Left cardiac atrium (tissue), 4 donors: ENCODE data around the gene FHAD1. TPM values are rescaled to one million over a fixed set of nuclear protein-coding genes. Genes with fewer than 3 reads are reported as not detected.
A peak's percentile ranks its signal among the peaks of the same experiment; 100 is the strongest.
"Not testable (repeated sequence)": the region's sequence is repeated elsewhere in the genome, so short reads cannot be mapped to it uniquely, and the experiment has no call there.

Experiments
- ATAC-seq, 2 donors: fragments of 200-7000 bp; cut with Tn5 transposase; one replicate each; pipeline ENCODE4 v1.9.1; 2020; ENCODE audit warnings: mild to moderate bottlenecking in 2 of 2, moderate library complexity in 2 of 2
- DNase-seq: peaks from one replicate; pipeline ENCODE4 v3.0.0-alpha.2; 2020
- intact Hi-C, 2 donors: fragments of 100-400 bp; cut with DNase I; formaldehyde crosslinking; loops; one replicate each; pipeline versions ENCODE4 v1.14.1 to v1.15.1; 2022 to 2023
- total RNA-seq, 2 donors: library from RNA; stranded (reverse); fragmentation: NEBNext Ultra II Directional; extraction: Animal tissue kit (Norgen Biotek cat#: 25700); gene quantifications; one replicate each; pipeline ENCODE4 v1.2.1, GENCODE V29; 2021
- donor health status: DM: no; HTN: yes; CAD: no.
- donor health status: DM: no; HTN: yes; CAD: no; lungs with severe emphysema.
- donor health status: DM: yes; HTN: yes; CAD: no.
- donor health status: Dilated cardiomyopathy.

FHAD1 gene
- total RNA-seq, 2 donors from 2014 or later = 0.47 TPM; not detected in 1

GRCh38 chr1:15290382-15290781 is 43.4 kb downstream of the FHAD1 start:
- intact Hi-C loops = no loop called here
- ATAC-seq = no peak
- DNase-seq = no peak

- DNase-seq (no peak), ATAC-seq (no peak)
- intact Hi-C loops = no loop called here
Observed at GRCh38 chr1:15295696-15296095, 48.7 kb downstream of the FHAD1 start.

- no peak for ATAC-seq
- DNase-seq = no peak
- intact Hi-C loops = no loop called here
Observed at GRCh38 chr1:15296585-15297321, 49.7 kb downstream of the FHAD1 start.

GRCh38 chr1:15297975-15298374 is 51.0 kb downstream of the FHAD1 start:
- intact Hi-C loops = not testable (repeated sequence)

GRCh38 chr1:15299179-15299578 is 52.2 kb downstream of the FHAD1 start:
- DNase-seq (no peak), ATAC-seq (no peak)
- intact Hi-C loops = no loop called here

More at GRCh38 chr1:15297975-15298374, 51.0 kb downstream of the FHAD1 start:
- not testable (repeated sequence) for ATAC-seq, DNase-seq

GRCh38 chr1:15299806-15300205 is 52.8 kb downstream of the FHAD1 start:
- intact Hi-C loops = loop anchor here in 1 of 2 donors (10.0 kb wide), 1 partner anchor 175 kb away; no protein-coding TSS in a partner anchor
- no peak for ATAC-seq
- DNase-seq = no peak

- ATAC-seq = no peak
- intact Hi-C loops = loop anchor here (2.0 to 10.0 kb wide), 2 partner anchors 175 to 179 kb away; no protein-coding TSS in a partner anchor
Observed at GRCh38 chr1:15303935-15304334, 56.9 kb downstream of the FHAD1 start.

GRCh38 chr1:15304708-15305467 is 57.9 kb downstream of the FHAD1 start:
- intact Hi-C loops = loop anchor here (2.0 to 10.0 kb wide), 2 partner anchors 176 to 180 kb away; no protein-coding TSS in a partner anchor
- DNase-seq (peak; percentile 70), ATAC-seq (peak; percentile 53 to 68)

More at GRCh38 chr1:15303935-15304334, 56.9 kb downstream of the FHAD1 start:
- DNase-seq = no peak

GRCh38 chr1:15305468-15305770 is 58.4 kb downstream of the FHAD1 start:
- intact Hi-C loops = loop anchor here (2.0 to 10.0 kb wide), 2 partner anchors 177 to 181 kb away; no protein-coding TSS in a partner anchor

GRCh38 chr1:15306352-15306751 is 59.3 kb downstream of the FHAD1 start:
- intact Hi-C loops = loop anchor here in 1 of 2 donors (10.0 kb wide), 1 partner anchor 182 kb away; no protein-coding TSS in a partner anchor
- not testable (repeated sequence) for ATAC-seq, DNase-seq

More at GRCh38 chr1:15305468-15305770, 58.4 kb downstream of the FHAD1 start:
- ATAC-seq (no peak), DNase-seq (no peak)

GRCh38 chr1:15308135-15308534 is 61.1 kb downstream of the FHAD1 start:
- intact Hi-C loops = loop anchor here in 1 of 2 donors (10.0 kb wide), 1 partner anchor 183 kb away; no protein-coding TSS in a partner anchor
- no peak for ATAC-seq
- DNase-seq = no peak

- intact Hi-C loops = loop anchor here in 1 of 2 donors (10.0 kb wide), 1 partner anchor 184 kb away; no protein-coding TSS in a partner anchor
- no peak for DNase-seq
Observed at GRCh38 chr1:15308621-15309027, 61.6 kb downstream of the FHAD1 start.

GRCh38 chr1:15309687-15310086 is 62.7 kb downstream of the FHAD1 start:
- ATAC-seq = no peak
- intact Hi-C loops = loop anchor here in 1 of 2 donors (10.0 kb wide), 1 partner anchor 185 kb away; no protein-coding TSS in a partner anchor
- no peak for DNase-seq

More at GRCh38 chr1:15308621-15309027, 61.6 kb downstream of the FHAD1 start:
- no peak for ATAC-seq

- intact Hi-C loops = no loop called here
- ATAC-seq (no peak), DNase-seq (no peak)
Observed at GRCh38 chr1:15310544-15310943, 63.5 kb downstream of the FHAD1 start.

GRCh38 chr1:15311122-15311822 is 64.2 kb downstream of the FHAD1 start:
- intact Hi-C loops = no loop called here
- ATAC-seq (no peak), DNase-seq (no peak)

- DNase-seq = no peak
- no peak for ATAC-seq
- intact Hi-C loops = no loop called here
Observed at GRCh38 chr1:15311880-15312279, 64.9 kb downstream of the FHAD1 start.

- ATAC-seq = no peak
- intact Hi-C loops = no loop called here
Observed at GRCh38 chr1:15312626-15313411, 65.8 kb downstream of the FHAD1 start.

More at GRCh38 chr1:15312626-15313411, 65.8 kb downstream of the FHAD1 start:
- DNase-seq = no peak
